HepG2 (cell line): ENCODE data around the gene MED28.

Experiments
- AHR ChIP-seq: IDR thresholded peaks from 2 replicates; pipeline ENCODE4 v1.6.1; 2018; ENCODE audit warnings: missing genetic modification reagents, missing compliant biosample characterization
- CC2D1A ChIP-seq: sonication (generic); formaldehyde crosslinking; IDR thresholded peaks from 2 replicates; pipeline ENCODE4 v1.8.1; 2023; ENCODE audit warnings: mild to moderate bottlenecking, missing genetic modification reagents
- PHF8 ChIP-seq: sonication (generic); formaldehyde crosslinking; IDR thresholded peaks from 2 replicates; pipeline ENCODE4 v1.5.0; 2020; ENCODE audit warnings: missing genetic modification reagents
- POLR2A ChIP-seq, 2 experiments: IDR thresholded peaks; 2 replicates each; pipeline ENCODE4 v1.6.1; 2011; ENCODE audit warnings: low read depth in 2 of 2, low read length in 2 of 2, mild to moderate bottlenecking in 1 of 2, moderate library complexity in 1 of 2; ENCODE audit not compliant: insufficient read depth in 1 of 2
- ZKSCAN5 ChIP-seq: sonication (generic); formaldehyde crosslinking; IDR thresholded peaks from 2 replicates; pipeline ENCODE4 v1.5.1; 2020; ENCODE audit warnings: mild to moderate bottlenecking, missing genetic modification reagents
- ZNF382 ChIP-seq: sonication (generic); formaldehyde crosslinking; IDR thresholded peaks from 2 replicates; pipeline ENCODE4 v1.5.0; 2020; ENCODE audit warnings: missing genetic modification reagents, mild to moderate bottlenecking, borderline replicate concordance
- ZNF777 ChIP-seq: sonication (generic); formaldehyde crosslinking; IDR thresholded peaks from 2 replicates; pipeline ENCODE4 v1.4.0; 2020; ENCODE audit warnings: missing genetic modification reagents
- TF ChIP-seq, protein P1 (sequence below): sonication (generic); formaldehyde crosslinking; IDR thresholded peaks from 2 replicates; pipeline ENCODE4 v1.5.0; 2020; ENCODE audit warnings: mild to moderate bottlenecking, missing genetic modification reagents, moderate library complexity
- TF ChIP-seq, protein P2 (sequence below): sonication (generic); formaldehyde crosslinking; IDR thresholded peaks from 2 replicates; pipeline ENCODE4 v1.4.0; 2020; ENCODE audit warnings: missing genetic modification reagents
- TF ChIP-seq, protein P3 (sequence below): sonication (generic); formaldehyde crosslinking; IDR thresholded peaks from 2 replicates; pipeline ENCODE4 v1.4.0; 2020; ENCODE audit warnings: low read depth, missing genetic modification reagents
- TF ChIP-seq, protein P4 (sequence below): sonication (generic); formaldehyde crosslinking; IDR thresholded peaks from 2 replicates; pipeline ENCODE4 v1.4.0; 2020; ENCODE audit warnings: missing genetic modification reagents

DNA sequence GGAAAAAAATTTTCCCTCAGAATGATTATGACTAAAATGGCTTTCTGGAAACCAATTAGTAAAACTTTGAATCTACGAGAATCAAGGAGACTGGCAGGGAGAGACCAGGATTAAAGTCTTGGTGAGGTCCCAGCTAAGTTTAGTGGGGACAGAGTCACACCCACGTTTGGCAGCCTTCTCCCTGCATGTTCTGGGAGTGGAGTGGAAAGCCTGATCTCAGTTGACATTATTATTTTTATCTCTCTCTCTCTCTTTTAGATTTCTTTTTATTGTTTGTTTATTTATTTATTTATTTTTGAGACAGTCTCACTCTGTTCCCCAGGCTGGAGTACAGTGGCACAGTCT, 67.8 kb downstream of the MED28 start:
- TF ChIP-seq PHF8 (CRISPR knock-in tag) (no peak), ZNF777 (CRISPR knock-in tag) (no peak), ZNF382 (CRISPR knock-in tag) (no peak), ZKSCAN5 (CRISPR knock-in tag) (no peak), AHR (CRISPR knock-in tag) (no peak), CC2D1A (CRISPR knock-in tag) (no peak), POLR2A (IDR thresholded peaks at IDR 0.05; ENCODE audit: insufficient read depth in 1 of 2, low read depth in 2 of 2, low read length in 2 of 2) (no peak)
- TF ChIP-seq, protein P1, sequence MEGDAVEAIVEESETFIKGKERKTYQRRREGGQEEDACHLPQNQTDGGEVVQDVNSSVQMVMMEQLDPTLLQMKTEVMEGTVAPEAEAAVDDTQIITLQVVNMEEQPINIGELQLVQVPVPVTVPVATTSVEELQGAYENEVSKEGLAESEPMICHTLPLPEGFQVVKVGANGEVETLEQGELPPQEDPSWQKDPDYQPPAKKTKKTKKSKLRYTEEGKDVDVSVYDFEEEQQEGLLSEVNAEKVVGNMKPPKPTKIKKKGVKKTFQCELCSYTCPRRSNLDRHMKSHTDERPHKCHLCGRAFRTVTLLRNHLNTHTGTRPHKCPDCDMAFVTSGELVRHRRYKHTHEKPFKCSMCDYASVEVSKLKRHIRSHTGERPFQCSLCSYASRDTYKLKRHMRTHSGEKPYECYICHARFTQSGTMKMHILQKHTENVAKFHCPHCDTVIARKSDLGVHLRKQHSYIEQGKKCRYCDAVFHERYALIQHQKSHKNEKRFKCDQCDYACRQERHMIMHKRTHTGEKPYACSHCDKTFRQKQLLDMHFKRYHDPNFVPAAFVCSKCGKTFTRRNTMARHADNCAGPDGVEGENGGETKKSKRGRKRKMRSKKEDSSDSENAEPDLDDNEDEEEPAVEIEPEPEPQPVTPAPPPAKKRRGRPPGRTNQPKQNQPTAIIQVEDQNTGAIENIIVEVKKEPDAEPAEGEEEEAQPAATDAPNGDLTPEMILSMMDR (CRISPR knock-in tag): no peak
- TF ChIP-seq, protein P2, sequence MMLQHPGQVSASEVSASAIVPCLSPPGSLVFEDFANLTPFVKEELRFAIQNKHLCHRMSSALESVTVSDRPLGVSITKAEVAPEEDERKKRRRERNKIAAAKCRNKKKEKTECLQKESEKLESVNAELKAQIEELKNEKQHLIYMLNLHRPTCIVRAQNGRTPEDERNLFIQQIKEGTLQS (CRISPR knock-in tag): no peak
- TF ChIP-seq, protein P3, sequence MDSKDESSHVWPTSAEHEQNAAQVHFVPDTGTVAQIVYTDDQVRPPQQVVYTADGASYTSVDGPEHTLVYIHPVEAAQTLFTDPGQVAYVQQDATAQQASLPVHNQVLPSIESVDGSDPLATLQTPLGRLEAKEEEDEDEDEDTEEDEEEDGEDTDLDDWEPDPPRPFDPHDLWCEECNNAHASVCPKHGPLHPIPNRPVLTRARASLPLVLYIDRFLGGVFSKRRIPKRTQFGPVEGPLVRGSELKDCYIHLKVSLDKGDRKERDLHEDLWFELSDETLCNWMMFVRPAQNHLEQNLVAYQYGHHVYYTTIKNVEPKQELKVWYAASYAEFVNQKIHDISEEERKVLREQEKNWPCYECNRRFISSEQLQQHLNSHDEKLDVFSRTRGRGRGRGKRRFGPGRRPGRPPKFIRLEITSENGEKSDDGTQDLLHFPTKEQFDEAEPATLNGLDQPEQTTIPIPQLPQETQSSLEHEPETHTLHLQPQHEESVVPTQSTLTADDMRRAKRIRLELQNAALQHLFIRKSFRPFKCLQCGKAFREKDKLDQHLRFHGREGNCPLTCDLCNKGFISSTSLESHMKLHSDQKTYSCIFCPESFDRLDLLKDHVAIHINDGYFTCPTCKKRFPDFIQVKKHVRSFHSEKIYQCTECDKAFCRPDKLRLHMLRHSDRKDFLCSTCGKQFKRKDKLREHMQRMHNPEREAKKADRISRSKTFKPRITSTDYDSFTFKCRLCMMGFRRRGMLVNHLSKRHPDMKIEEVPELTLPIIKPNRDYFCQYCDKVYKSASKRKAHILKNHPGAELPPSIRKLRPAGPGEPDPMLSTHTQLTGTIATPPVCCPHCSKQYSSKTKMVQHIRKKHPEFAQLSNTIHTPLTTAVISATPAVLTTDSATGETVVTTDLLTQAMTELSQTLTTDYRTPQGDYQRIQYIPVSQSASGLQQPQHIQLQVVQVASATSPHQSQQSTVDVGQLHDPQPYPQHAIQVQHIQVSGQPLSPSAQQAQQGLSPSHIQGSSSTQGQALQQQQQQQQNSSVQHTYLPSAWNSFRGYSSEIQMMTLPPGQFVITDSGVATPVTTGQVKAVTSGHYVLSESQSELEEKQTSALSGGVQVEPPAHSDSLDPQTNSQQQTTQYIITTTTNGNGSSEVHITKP (CRISPR knock-in tag): no peak
- TF ChIP-seq, protein P4, sequence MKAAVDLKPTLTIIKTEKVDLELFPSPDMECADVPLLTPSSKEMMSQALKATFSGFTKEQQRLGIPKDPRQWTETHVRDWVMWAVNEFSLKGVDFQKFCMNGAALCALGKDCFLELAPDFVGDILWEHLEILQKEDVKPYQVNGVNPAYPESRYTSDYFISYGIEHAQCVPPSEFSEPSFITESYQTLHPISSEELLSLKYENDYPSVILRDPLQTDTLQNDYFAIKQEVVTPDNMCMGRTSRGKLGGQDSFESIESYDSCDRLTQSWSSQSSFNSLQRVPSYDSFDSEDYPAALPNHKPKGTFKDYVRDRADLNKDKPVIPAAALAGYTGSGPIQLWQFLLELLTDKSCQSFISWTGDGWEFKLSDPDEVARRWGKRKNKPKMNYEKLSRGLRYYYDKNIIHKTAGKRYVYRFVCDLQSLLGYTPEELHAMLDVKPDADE (CRISPR knock-in tag): no peak
